HG02981 (cell line): ENCODE results near the gene DHFR2.
"Not testable (repeated sequence)": the region's sequence is repeated elsewhere in the genome, so short reads cannot be mapped to it uniquely, and the experiment has no call there.

ENCODE experiments used
- ATAC-seq: cut with Tn5 transposase; IDR thresholded peaks from one replicate; pipeline ENCODE4 v1.9.1; 2021; ENCODE audit warnings: mild to moderate bottlenecking, moderate library complexity; ENCODE audit not compliant: unreplicated experiment

DHFR2 gene

GRCh38 chr3:94065819-94066480 is 3.2 kb upstream of the DHFR2 start:
- no peak for ATAC-seq

GRCh38 chr3:94065122-94065521 is 2.4 kb upstream of the DHFR2 start:
- no peak for ATAC-seq

DNA sequence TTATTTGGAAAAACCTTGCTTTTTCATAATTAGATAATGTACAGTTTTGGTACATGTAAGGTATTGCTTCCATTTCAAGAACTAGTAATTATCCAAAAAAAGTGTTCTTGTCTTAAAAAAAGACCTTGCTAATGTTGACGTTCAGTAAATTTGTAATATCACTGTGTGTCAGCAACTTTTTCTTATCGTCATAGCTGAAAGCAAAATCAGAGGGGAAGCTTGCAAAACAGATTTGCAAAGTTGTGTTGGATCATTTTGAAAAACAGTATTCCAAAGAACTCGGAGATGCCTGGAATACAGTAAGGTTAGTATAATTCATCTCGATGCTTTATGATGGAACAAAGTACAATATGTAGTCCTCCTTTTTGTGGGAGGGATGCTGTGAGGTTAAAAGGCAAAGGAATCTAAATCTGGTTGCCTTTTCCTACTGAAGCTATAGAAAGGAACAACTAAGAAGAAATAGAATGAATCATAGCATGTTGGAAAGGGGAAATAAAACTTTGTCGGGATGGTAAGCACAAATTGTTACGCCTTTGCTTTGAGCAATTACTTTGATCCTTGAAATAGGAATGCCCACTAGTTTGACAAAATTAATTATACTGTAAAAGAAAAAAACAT is 1.6 kb upstream of the DHFR2 start:
- no peak for ATAC-seq

DNA sequence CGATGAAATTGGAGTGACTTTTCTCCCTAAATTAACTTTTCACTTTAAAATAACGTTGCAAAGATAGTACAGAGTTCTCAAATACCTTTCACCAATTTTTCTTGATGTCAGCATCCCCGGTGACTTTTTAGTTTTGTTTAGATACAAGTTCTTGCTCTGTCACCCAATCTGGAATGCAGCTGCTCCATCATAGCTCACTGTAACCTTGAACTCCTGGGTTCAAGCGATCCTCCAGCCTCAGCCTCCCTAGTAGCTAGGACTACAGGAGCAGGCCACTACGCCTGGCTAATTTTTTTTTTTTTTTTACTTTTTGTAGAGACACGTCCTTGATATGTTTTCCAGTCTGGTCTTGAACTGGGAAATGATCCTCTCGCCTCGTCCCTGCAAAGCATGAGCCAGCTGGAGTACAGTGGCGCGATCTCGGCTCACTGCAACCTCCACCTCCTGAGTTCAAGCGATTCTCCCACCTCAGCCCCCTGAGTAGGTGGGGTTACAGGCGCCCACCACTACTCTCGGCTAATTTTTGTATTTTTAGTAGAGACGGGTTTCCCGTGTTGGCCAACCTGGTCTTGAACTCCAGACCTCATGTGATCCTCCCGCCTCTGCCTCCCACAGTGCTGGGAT is 892 bp upstream of the DHFR2 start:
- no peak for ATAC-seq

DNA sequence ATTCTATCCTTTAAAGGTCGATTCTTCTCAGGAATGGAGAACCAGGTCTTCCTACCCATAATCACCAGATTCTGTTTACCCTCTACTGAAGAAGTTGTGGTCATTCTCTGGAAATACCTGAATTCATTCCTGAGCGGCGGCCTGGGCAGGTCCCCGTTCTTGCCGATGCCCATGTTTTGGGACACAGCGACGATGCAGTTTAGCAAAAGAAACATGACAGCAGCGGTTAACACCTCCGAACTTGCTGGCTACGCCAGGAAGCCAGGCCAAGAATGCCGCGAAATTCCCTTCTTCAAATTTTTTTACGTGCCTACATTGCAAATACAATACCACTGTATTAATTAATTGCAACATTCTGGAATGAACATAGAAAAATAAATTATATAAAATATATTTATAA is 1.4 kb downstream of the DHFR2 start:
- no peak for ATAC-seq

DNA sequence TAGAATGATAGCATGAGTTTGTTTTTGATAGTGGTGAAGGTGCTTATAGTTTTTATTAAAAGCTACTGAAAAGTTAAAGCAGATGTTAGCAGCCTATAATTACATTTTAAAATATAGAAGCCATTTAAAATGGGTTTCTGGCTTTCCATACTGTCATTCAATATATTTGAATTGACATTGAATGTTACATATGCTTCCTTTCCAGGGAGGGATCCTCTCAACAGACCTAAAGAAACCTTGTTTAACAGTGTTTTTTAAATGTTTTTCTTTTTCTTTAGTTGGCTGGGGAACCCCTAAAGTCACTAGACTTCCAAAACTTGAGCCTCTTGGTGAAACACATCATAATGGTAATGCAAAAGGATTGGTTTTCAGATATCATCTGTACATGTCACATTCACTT is 12.2 kb downstream of the DHFR2 start:
- no peak for ATAC-seq

GRCh38 chr3:94049267-94049666 is 13.4 kb downstream of the DHFR2 start:
- ATAC-seq, result no peak

DNA sequence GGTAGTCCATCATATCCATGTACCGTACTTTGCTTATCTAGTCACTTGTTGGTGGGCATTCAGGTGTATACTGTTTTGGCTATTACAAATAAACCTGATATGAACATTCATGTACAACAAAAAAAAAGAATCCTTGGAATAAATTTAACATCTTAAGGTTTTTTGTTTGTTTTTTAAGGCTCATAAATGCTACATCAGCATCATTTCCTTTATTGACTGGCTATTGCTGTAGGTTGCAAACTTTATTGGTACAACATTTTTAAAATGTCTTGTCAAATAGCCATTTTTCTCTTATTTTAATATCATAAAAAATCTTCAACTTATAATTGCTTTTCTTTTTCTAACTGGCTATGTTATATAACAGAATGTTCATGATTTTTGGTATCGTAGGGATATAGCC is 16.2 kb downstream of the DHFR2 start:
- no peak for ATAC-seq

GRCh38 chr3:94044100-94044936 is 18.4 kb downstream of the DHFR2 start:
- ATAC-seq, result not testable (repeated sequence)

GRCh38 chr3:94043285-94043684 is 19.4 kb downstream of the DHFR2 start:
- ATAC-seq, result no peak

GRCh38 chr3:94036909-94037507 is 25.7 kb downstream of the DHFR2 start:
- no peak for ATAC-seq

DNA sequence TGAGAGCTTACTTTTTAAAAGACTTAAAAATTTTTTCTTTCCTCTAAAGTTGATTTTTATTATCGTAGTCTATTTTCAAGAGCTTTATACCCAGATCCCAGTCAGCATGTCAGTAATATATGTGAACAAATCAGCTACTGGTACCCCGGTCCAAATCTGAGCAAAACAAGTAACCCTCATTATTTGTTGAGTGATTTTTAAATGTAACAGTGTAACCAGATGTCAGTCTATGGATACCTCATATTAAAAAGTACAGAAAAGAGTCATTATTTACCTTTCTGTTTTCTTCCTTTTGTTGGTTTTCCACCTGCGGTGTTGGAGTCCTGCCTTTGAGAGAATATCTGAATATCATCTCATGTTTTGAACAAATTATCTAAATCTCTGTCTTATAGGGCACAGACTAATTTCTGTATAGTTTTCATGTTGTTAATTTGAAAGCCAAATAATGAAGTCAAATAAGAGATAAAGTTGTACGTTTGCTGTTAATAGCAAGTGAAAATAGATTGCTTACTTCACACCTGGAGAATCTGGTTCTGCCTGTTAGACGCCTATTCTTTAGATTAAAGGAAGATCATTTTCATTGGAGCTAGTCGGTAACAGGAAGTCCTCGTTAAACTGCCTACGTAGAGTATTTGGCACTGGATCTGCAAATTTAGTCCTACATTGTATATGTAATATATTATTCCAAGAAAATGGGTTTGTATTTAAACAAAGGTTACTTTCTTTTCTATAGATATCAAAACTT is 34.5 kb downstream of the DHFR2 start, which contains the start of gene STX19:
TSS of gene STX19 (minus strand) at position 505 of the 745 bp plus-strand sequence. CDS start 13,328 bp downstream, outside the sequence.
- ATAC-seq, result no peak

GRCh38 chr3:94026623-94027022 is 36.1 kb downstream of the DHFR2 start:
- no peak for ATAC-seq

DNA sequence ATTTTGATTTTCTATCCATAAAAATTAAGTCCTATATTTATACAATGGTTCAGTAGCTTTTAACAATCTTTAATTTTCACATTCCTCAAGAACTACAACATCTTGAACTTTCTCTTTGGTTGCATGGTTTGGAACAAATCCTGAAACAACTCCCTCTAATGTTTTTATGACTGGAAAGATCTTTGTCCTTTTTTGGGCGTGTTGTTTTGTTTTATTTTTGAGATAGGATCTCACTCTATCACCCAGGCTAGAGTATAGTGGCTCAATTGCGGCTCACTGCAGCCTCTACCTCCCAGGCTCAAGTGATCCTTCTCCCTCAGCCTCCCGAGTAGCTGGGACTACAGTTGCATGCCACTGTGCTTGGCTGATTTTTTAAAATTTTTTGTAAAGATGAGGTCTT is 38.3 kb downstream of the DHFR2 start:
- ATAC-seq, result no peak

DNA sequence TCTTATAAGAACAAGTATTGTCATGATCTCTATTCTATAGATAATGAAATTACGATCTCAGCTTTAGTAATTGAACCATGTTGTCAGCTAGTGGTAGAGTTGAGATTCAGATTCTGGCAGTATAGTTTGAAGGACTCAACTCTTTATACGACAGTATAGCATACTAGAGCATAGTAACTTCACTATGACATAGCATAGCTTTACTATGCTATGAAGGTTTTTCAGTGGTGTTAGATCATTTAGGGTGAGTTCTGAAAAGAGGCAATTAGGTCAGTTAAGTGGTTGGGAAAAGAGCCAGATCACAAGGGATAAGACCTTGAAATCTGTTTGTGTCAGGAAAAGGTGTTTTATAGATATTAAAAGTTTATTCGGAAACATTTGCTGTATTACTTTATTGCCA is 42.4 kb downstream of the DHFR2 start:
- ATAC-seq, result no peak

- ATAC-seq, result no peak
These were observed 43.1 kb downstream of the DHFR2 start for GRCh38 chr3:94019659-94020058.

- ATAC-seq, result no peak
These were observed 47.7 kb downstream of the DHFR2 start for GRCh38 chr3:94015025-94015424.

DNA sequence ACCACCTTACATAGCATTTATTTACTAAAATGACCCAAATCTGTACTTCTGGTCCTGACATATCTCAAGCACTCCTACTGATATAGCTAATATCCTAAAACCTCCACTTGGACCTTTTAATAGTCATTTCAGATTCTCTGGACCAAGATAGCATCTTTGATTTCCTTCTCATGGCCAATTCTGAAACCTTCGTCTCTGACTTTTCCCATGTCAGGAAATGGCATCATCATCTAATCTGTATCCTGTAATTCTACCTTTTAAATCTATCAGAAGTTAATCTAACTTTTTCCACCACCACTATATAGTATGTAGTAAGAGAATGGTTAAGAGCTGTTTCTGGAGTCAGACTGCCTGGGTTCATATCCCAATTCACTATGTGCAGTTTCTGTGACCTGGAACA is 50.5 kb downstream of the DHFR2 start:
- no peak for ATAC-seq

DNA sequence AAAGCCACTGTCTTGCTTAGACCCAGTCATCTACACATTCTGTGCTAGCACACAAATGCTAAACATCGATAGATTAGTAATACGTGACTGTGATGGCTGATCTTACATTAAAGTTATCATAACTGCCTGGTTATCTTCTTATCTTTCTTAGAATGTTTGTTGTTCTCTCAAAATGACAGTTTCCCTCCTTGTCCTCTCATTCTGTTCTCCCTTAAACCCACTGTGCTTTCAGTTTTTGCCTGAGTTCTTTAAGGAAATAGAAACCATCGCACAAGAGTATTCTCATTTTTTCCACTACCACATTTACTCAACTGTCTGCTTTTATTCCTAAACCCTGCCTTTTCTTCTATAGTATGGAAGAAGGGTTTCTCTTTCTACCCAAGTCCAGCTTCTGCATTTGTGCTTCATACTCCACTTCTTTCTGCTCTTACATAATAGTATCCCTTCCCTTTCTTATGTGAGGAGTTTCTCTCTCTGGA is 51.4 kb downstream of the DHFR2 start:
- ATAC-seq, result no peak

DNA sequence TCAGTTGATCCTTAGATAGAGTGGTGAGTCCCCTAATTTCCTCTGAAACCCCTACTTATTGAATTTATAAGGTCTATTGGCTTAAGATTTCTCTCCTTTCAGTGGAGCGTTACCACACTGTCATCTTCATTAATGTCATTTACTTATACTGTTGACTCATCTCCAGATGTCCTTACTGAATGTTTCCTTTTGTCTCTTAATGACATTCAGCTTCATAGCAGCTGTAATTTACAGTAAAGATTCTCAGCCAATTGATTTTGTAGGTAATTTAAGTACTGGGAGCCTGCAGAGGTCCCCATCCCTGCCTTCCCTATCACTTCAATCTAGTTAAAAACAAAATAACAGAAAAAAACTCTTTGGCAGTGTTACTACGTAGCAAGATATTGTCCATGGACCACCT is 53.1 kb downstream of the DHFR2 start:
- ATAC-seq, result no peak
